HG03442 (cell line): Measurements from ENCODE around the gene FAM171A2.

ENCODE experiments used
- ATAC-seq: cut with Tn5 transposase; IDR thresholded peaks from one replicate; pipeline ENCODE4 v1.9.1; 2021; ENCODE audit warnings: mild to moderate bottlenecking, moderate library complexity; ENCODE audit not compliant: unreplicated experiment

FAM171A2 gene

GRCh38 chr17:44309472-44309871 is 54.2 kb downstream of the FAM171A2 start:
- ATAC-seq, result no peak

DNA sequence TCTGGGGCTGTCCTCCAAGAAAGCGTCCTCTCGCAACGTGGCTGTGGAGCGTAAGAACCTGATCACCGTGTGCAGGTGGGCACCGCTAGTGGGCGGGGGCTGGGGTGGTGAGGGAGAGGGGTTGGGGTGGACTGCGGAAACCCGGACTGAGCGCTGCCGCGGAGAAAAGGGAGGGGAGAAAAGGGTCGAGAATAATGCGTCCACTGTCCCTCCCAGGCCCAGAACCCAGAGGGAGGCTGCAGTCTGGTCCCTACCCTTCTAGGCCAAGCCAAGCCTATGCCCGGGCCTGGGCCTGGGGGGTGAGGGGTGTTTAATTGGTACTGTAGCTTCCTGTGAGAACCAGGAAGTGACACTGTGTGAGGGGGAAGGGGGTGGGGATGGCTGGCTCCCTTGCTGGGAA is 54.8 kb downstream of the FAM171A2 start:
- no peak for ATAC-seq

DNA sequence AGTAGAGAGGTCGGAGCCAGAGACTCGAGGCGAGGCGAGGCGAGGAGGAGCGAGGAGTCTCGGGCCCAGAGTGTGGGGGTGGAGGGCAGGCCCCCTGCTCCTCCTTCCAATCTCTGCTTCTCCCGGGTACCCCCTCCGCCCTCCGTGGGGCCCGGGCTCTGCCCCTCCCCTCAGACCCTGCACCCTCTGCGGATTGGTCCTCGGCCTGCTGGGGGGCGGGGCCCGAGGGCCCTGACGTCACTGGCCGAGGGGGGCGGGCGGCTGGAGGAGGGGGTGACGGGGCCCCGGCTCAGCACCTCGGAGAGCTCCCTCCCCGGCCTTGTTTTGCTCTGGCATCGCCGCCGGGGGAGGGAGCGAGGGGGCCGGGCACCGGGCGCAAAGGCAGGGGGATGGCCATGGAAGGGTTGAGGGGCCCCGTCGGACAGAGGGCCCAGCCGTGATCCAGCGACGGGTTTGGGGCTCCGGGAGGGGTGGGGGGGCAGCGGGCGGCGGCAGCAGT is 55.3 kb downstream of the FAM171A2 start, which contains the start of gene RUNDC3A:
Gene RUNDC3A (plus strand): TSS at position 282 of the 499 bp plus-strand sequence. CDS start 232 bp downstream, outside the sequence.
- ATAC-seq, result no peak

GRCh38 chr17:44307387-44308186 is 56.1 kb downstream of the FAM171A2 start:
- no peak for ATAC-seq

GRCh38 chr17:44304651-44305050 is 59.0 kb downstream of the FAM171A2 start:
- no peak for ATAC-seq
